BJ (cell line): ENCODE results near the gene CD247. TPM values are rescaled to one million over a fixed set of nuclear protein-coding genes. Genes with fewer than 3 reads are reported as not detected.
"Not testable (repeated sequence)": the region's sequence is repeated elsewhere in the genome, so short reads cannot be mapped to it uniquely, and the experiment has no call there.

Experiments
- CTCF ChIA-PET: fragments of 350-600 bp; formaldehyde crosslinking; extraction: SDS; loops from one replicate; lab custom pipeline; 2021; ENCODE audit warnings: antibody characterized with exemption, inconsistent platforms; lab: Yijun Ruan, JAX
- POLR2A ChIA-PET: fragments of 300-600 bp; sonication (Branson Sonifier 250); formaldehyde crosslinking; extraction: SDS; loops from one replicate; lab custom pipeline; 2021; ENCODE audit warnings: antibody characterized with exemption; lab: Charles Lee
- DNase-seq: peaks from one replicate; pipeline ENCODE4 v3.0.0-alpha.2; 2011; ENCODE audit warnings: low read depth
- H3K27me3 ChIP-seq: 2 replicates; pipeline ENCODE4 v1.6.0; 2011; ENCODE audit warnings: low read length; ENCODE audit not compliant: control insufficient read depth, insufficient read depth
- H3K36me3 ChIP-seq: 2 replicates; pipeline ENCODE4 v1.5.1; 2011; ENCODE audit warnings: low read length; ENCODE audit not compliant: control insufficient read depth, insufficient read depth
- H3K4me3 ChIP-seq: 2 replicates; pipeline ENCODE4 v1.5.1; 2011; ENCODE audit warnings: low read depth, mild to moderate bottlenecking, control low read depth, low read length
- CTCF ChIP-seq: IDR thresholded peaks from 2 replicates; pipeline ENCODE4 v1.5.1; 2011; ENCODE audit warnings: low read depth, mild to moderate bottlenecking, control low read depth, inconsistent platforms, low read length, moderate library complexity; ENCODE audit not compliant: insufficient read depth
- polyA plus RNA-seq: library from polyadenylated mRNA; depleted of rRNA; stranded (reverse); fragments of >200 nt; gene quantifications from 2 replicates; pipeline ENCODE4 v1.2.3, GENCODE V29; 2011

Gene CD247
- polyA plus RNA-seq, 1 experiment = not detected

- 0 out of 2 replicates have a peak, but pooled peaks cover 1% of the 10 kb centered on the region for H3K27me3 ChIP-seq
- TF ChIP-seq CTCF = no peak
- H3K4me3 ChIP-seq = no peak overlapping the region
- H3K36me3 ChIP-seq = no peaks in the 10 kb centered on the region
- ChIA-PET POLR2A (no interaction called here), CTCF (interaction anchor here (1.0 to 2.5 kb wide), 7 partner anchors 8 to 124 kb away, joined by 3 to 15 read pairs (median 5); partner anchors contain the start of gene CREG1)
- no peak for DNase-seq
Observed at GRCh38 chr1:167563579-167564246, 45.4 kb upstream of the CD247 start.

- Histone ChIP-seq H3K36me3 (no peaks in the 10 kb centered on the region), H3K4me3 (no peak overlapping the region), H3K27me3 (0 out of 2 replicates have a peak, but pooled peaks cover 1% of the 10 kb centered on the region)
- TF ChIP-seq CTCF = no peak
- POLR2A ChIA-PET = no interaction called here
- CTCF ChIA-PET = interaction anchor here (1.0 to 2.5 kb wide), 4 partner anchors 9 to 125 kb away, joined by 3 to 10 read pairs (median 6); partner anchors contain the start of gene CREG1
- no peak for DNase-seq
Observed at GRCh38 chr1:167562702-167563101, 44.4 kb upstream of the CD247 start.

GRCh38 chr1:167561753-167562152, 43.4 kb upstream of the CD247 start:
- ChIA-PET POLR2A (no interaction called here), CTCF (no interaction called here)
- Histone ChIP-seq H3K27me3 (0 out of 2 replicates have a peak, but pooled peaks cover 1% of the 10 kb centered on the region), H3K36me3 (no peaks in the 10 kb centered on the region), H3K4me3 (no peak overlapping the region)
- DNase-seq = no peak
- no peak for TF ChIP-seq CTCF

- POLR2A ChIA-PET = no interaction called here
- Histone ChIP-seq H3K36me3 (no peaks in the 10 kb centered on the region), H3K4me3 (no peak overlapping the region), H3K27me3 (0 out of 2 replicates have a peak, but pooled peaks cover 1% of the 10 kb centered on the region)
- DNase-seq = no peak
- CTCF ChIA-PET = interaction anchor here (0.6 to 2.8 kb wide), 20 partner anchors 8 to 1899 kb away, joined by 3 to 19 read pairs (median 4); partner anchors contain the start of gene POU2F1
- peak; percentile 87 for TF ChIP-seq CTCF
Observed at GRCh38 chr1:167555971-167556714, 37.8 kb upstream of the CD247 start.

GRCh38 chr1:167555072-167555471, 36.7 kb upstream of the CD247 start:
- DNase-seq, POLR2A ChIA-PET, H3K36me3 ChIP-seq, H3K4me3 ChIP-seq, H3K27me3 ChIP-seq: not testable (repeated sequence)
- CTCF ChIA-PET = interaction anchor here (0.8 to 2.8 kb wide), 12 partner anchors 9 to 335 kb away, joined by 3 to 19 read pairs (median 4); partner anchors contain the start of gene POU2F1
